Brain microvascular endothelial cell (primary cell): Measurements from ENCODE around the gene APBA1.
A peak's percentile ranks its signal among the peaks of the same experiment; 100 is the strongest.
"Not testable (repeated sequence)": the region's sequence is repeated elsewhere in the genome, so short reads cannot be mapped to it uniquely, and the experiment has no call there.

Experiments used
- DNase-seq: peaks from one replicate; pipeline ENCODE4 v3.0.0-alpha.2; 2020
- H3K27ac ChIP-seq: fragments of 250-450 bp; sonication (Bioruptor Pico); 2 replicates; pipeline ENCODE4 v1.5.1; 2020; ENCODE audit warnings: mild to moderate bottlenecking, moderate library complexity
- H3K27me3 ChIP-seq: fragments of 250-450 bp; sonication (Bioruptor Pico); replicated peaks from 2 replicates; pipeline ENCODE4 v1.5.1; 2020; ENCODE audit warnings: mild to moderate bottlenecking
- H3K36me3 ChIP-seq: fragments of 250-450 bp; sonication (Bioruptor Pico); replicated peaks from 2 replicates; pipeline ENCODE4 v1.5.1; 2020; ENCODE audit warnings: mild to moderate bottlenecking
- H3K4me3 ChIP-seq: 2 replicates; pipeline ENCODE4 v1.5.1; 2011; ENCODE audit warnings: low read depth, mild to moderate bottlenecking, control low read depth, low read length, moderate library complexity
- CTCF ChIP-seq: IDR thresholded peaks from 2 replicates; pipeline ENCODE4 v1.5.1; 2011; ENCODE audit warnings: low read depth, mild to moderate bottlenecking, moderate library complexity, low read length, control low read depth, inconsistent platforms; ENCODE audit errors: missing control alignments
- in situ Hi-C: cut with HindIII; loops from 2 replicates; pipeline ENCODE4 v1.10.0; 2017; ENCODE audit warnings: low sequenced_read_pairs, low pct_ligation_motif_present

APBA1 gene

GRCh38 chr9:69412741-69413150, 259.4 kb downstream of the APBA1 start:
- peak overlapping the region; percentile 20 for H3K4me3 ChIP-seq
- no peaks in the 10 kb centered on the region for H3K36me3 ChIP-seq
- peak; percentile 59 for DNase-seq
- H3K27ac ChIP-seq, result no peak overlapping the region
- in situ Hi-C loops, result no loop called here
- no peaks in the 10 kb centered on the region for H3K27me3 ChIP-seq
- TF ChIP-seq CTCF, result peak; percentile 89

- DNase-seq, result no peak
- in situ Hi-C loops, result no loop called here
- Histone ChIP-seq H3K4me3 (peak overlapping the region; percentile 12), H3K36me3 (no peaks in the 10 kb centered on the region), H3K27ac (no peak overlapping the region), H3K27me3 (no peaks in the 10 kb centered on the region)
- TF ChIP-seq CTCF, result no peak
These were observed 260.0 kb downstream of the APBA1 start for GRCh38 chr9:69411931-69412740.

- Histone ChIP-seq H3K36me3 (no peaks in the 10 kb centered on the region), H3K27ac (no peak overlapping the region), H3K4me3 (no peak overlapping the region), H3K27me3 (no peaks in the 10 kb centered on the region)
- in situ Hi-C loops, result no loop called here
- DNase-seq, result no peak
- no peak for TF ChIP-seq CTCF
These were observed 260.9 kb downstream of the APBA1 start for GRCh38 chr9:69411246-69411645.

- H3K36me3 ChIP-seq, H3K4me3 ChIP-seq, in situ Hi-C loops, H3K27me3 ChIP-seq, H3K27ac ChIP-seq, DNase-seq: not testable (repeated sequence)
These were observed 262.2 kb downstream of the APBA1 start for GRCh38 chr9:69409936-69410335.

GRCh38 chr9:69400470-69400869, 271.7 kb downstream of the APBA1 start:
- Histone ChIP-seq H3K27me3 (no peaks in the 10 kb centered on the region), H3K27ac (no peak overlapping the region), H3K36me3 (no peaks in the 10 kb centered on the region), H3K4me3 (no peak overlapping the region)
- in situ Hi-C loops, result no loop called here
- no peak for TF ChIP-seq CTCF
- DNase-seq, result no peak

- in situ Hi-C loops, result no loop called here
- no peak for DNase-seq
- no peaks in the 10 kb centered on the region for H3K36me3 ChIP-seq
- no peak for TF ChIP-seq CTCF
- no peaks in the 10 kb centered on the region for H3K27me3 ChIP-seq
- H3K4me3 ChIP-seq, result no peak overlapping the region
- H3K27ac ChIP-seq, result no peak overlapping the region
These were observed 274.6 kb downstream of the APBA1 start for GRCh38 chr9:69397384-69398214.
